HG03064 (cell line): ENCODE measurements around the gene ESPL1.
A peak's percentile ranks its signal among the peaks of the same experiment; 100 is the strongest.

Experiments used
- ATAC-seq: cut with Tn5 transposase; IDR thresholded peaks from one replicate; pipeline ENCODE4 v1.9.1; 2021; ENCODE audit warnings: low read depth; ENCODE audit not compliant: unreplicated experiment

ESPL1 gene

GRCh38 chr12:53255996-53256395 is 12.1 kb upstream of the ESPL1 start:
- no peak for ATAC-seq

- ATAC-seq: no peak
Measured at GRCh38 chr12:53258541-53259539, 9.3 kb upstream of the ESPL1 start.

DNA sequence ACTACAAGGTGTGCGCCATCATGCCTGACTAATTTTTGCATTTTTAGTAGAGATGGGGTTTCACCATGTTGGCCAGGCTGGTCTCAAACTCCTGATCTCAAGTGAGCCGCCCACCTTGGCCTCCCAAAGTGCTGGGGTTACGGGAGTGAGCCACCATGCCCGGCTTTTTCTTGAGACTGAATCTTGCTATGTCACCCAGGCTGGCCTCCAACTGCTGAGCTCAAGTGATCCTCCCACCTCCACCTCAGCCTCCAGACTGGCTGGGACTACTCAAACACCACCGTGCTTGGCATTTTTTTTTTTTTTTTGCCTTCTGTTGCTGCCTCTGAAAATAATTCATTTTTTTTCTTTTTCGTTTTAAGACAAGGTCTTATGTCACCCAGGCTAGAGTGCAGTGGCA is 8.2 kb upstream of the ESPL1 start:
- no peak for ATAC-seq

- ATAC-seq: no peak
Measured at GRCh38 chr12:53265783-53266182, 2.3 kb upstream of the ESPL1 start.

- ATAC-seq: no peak
Measured at GRCh38 chr12:53267306-53267998, 647 bp upstream of the ESPL1 start.

DNA sequence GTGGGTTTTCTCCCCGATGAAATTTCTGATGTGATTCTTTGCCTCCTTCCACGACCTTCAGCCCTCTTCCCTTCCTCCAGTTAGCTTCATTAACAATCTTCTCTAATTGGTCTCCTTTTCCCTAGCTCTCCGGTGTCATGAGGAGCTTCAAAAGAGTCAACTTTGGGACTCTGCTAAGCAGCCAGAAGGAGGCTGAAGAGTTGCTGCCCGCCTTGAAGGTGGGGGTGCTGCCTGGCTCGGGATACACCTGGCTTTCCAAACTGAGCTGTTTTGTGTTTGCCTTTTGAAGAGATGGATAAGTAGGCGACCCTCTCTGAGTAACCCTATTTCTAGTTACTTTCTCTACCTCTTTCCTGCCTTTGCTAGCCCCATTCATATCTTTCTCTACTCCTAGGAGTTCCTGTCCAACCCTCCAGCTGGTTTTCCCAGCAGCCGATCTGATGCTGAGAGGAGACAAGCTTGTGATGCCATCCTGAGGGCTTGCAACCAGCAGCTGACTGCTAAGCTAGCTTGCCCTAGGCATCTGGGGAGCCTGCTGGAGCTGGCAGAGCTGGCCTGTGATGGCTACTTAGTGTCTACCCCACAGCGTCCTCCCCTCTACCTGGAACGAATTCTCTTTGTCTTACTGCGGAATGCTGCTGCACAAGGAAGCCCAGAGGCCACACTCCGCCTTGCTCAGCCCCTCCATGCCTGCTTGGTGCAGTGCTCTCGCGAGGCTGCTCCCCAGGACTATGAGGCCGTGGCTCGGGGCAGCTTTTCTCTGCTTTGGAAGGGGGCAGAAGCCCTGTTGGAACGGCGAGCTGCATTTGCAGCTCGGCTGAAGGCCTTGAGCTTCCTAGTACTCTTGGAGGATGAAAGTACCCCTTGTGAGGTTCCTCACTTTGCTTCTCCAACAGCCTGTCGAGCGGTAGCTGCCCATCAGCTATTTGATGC is 797 bp downstream of the ESPL1 start:
- no peak for ATAC-seq

DNA sequence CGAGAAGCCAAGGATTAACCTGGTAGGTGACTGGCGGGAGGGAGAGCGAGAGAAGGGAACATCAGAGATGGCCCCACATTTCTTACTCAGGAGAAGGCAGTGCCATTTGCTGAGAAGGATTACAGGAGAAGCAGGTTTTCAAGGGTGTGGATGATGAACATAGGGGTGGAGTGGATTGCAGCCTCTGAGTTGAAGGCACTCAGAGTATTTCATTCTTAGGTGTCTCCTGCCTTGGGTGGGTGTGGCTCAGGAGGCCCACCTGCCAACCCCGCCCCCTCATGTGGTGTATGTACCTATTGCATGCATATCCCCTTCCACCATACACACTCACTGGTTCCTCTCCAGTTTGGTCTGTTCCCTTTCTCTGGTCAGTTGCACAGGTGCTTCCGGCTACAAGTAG is 6.3 kb downstream of the ESPL1 start:
- ATAC-seq: no peak

GRCh38 chr12:53276511-53276910 is 8.4 kb downstream of the ESPL1 start:
- ATAC-seq: no peak

GRCh38 chr12:53277981-53278380 is 9.9 kb downstream of the ESPL1 start:
- ATAC-seq: no peak

- ATAC-seq: no peak
Measured at GRCh38 chr12:53279283-53279869, 11.3 kb downstream of the ESPL1 start.

DNA sequence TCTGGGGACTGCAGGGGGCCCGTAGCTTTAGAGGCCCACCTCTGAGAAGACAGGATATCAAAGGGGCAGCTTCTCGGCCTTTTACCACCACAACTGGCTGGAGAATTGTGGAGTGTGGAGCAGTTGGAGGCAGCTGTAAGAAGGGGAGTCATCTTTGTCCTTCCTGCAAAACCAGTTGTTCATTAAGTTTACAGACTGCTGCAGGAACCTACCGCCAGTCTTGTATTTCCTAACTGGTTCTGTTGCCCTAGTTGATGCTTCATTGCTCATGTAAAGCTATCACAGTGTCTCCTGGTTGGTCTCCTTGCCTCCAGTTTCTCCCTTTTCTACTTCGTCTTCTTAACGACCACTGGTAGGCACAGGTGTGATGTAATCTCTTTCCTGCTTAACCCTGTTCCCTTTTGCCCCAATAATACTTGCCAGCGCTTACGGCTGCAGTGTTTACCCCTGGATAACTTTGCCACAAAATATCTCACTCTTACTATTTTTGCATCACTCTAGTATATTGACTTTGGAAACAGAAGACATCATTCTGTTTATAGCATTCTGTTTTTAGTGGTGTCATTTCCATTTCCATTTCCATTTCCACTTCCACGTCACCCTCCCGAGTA is 11.9 kb downstream of the ESPL1 start:
- ATAC-seq: no peak

- no peak for ATAC-seq
Measured at GRCh38 chr12:53286448-53286847, 18.3 kb downstream of the ESPL1 start.

DNA sequence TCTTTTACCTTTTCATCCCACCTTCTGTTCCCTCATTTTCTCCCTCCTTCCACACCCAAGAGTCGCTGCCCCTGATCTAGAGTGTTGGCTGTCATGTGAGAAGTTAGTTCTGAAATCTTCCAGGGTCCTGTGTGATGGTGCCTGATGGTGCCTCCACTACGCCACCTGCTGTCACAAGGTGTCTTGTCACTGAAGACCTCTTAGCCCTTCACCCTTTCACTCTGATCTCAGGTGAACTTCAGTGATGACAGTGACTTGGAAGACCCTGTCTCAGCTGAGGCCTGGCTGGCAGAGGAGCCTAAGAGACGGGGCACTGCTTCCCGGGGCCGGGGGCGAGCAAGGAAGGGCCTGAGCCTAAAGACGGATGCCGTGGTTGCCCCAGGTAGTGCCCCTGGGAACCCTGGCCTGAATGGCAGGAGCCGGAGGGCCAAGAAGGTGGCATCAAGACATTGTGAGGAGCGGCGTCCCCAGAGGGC is 19.7 kb downstream of the ESPL1 start:
- ATAC-seq: no peak

DNA sequence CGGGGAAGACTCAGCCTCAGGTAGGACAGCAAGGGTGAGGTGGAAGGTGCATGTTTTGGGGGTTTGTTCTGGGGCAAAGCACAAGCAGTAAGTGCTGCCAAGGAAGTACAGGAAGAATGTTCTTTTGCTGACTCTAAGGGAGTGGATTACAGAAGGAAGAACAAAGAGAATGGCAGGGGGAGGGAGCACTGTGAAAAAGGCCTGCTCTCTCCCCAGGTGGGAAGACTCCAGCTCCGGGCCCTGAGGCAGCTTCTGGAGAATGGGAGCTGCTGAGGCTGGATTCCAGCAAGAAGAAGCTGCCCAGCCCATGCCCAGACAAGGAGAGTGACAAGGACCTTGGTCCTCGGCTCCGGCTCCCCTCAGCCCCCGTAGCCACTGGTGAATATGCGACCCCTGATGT is 20.2 kb downstream of the ESPL1 start:
- no peak for ATAC-seq

GRCh38 chr12:53289891-53290290 is 21.8 kb downstream of the ESPL1 start:
- no peak for ATAC-seq

GRCh38 chr12:53290661-53291060 is 22.6 kb downstream of the ESPL1 start:
- ATAC-seq: no peak

DNA sequence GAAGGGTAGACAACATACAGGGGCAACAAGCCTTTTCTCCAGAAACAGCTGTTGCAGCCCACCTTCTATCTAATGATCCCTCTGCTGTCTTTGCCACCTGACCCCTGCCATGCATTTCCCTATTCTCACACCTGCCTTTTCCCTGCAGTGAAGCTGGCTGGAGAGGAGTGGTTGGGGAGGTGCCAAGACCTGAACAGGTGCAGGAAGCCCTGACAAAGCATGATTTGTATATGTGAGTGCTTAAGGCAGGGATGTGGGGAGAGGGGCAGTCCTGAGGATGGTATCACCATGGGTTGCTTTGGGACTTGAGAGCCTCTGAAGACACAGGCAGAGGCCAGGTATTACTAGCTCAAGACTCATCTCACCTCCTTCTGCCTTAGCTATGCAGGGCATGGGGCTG is 24.3 kb downstream of the ESPL1 start:
- no peak for ATAC-seq

DNA sequence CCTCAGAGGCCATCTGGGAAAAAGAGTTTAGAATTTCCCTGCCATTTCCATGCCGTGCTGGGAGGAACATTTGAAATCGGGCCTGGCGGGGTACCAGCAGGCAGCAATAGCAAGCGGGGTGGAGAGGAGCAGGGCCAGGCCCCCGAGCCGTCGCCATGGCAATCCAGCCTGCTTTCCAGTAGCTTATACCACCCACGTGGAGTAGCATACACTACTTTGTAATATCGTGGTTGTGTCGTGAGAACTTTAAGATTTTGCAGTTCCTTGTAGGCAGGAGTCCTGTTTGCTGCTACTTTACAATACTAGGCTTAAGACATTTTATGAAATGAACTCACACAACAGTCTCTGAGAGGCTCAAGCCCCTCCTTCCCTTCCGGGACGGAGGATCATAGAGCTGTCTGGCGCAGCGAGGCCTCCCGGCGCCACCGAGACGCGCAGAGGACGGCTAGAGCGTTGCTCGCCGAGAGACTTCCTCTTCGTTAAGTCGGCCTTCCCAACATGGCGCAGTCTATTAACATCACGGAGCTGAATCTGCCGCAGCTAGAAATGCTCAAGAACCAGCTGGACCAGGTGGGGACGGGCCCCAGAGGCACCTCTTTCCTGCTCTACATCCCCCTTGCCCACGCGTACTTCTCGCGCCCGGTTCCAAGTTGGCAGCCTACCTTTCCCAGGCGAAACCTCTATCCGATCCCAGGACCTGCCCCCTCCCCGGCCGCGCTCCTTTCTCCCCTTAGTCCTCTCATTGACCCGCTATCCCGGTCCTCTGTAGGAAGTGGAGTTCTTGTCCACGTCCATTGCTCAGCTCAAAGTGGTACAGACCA is 27.2 kb downstream of the ESPL1 start, which contains the start of gene PFDN5:
TSS of gene PFDN5 (plus strand) at position 473 of the 821 bp plus-strand sequence. CDS start at position 499, 26 bp downstream.
- peak; percentile 84 for ATAC-seq

GRCh38 chr12:53295891-53296219 is 27.8 kb downstream of the ESPL1 start:
- ATAC-seq: no peak
